Keratinocyte (primary cell): ENCODE measurements around the gene EGR4.

Source experiments
- CTCF ChIP-seq, 3 experiments: IDR thresholded peaks in 1 of 3; conservative IDR thresholded peaks in 1 of 3; optimal IDR thresholded peaks in 1 of 3; 2 replicates in 2 of 3; 3 replicates in 1 of 3; pipeline versions ENCODE3 to v1.5.1; 2011; ENCODE audit warnings: low read length in 3 of 3, mild to moderate bottlenecking in 3 of 3, moderate library complexity in 2 of 3, control low read depth in 1 of 3, inconsistent platforms in 1 of 3; ENCODE audit not compliant: insufficient read depth in 2 of 3; ENCODE audit errors: extremely low read depth in 1 of 3
- EZH2 ChIP-seq: IDR thresholded peaks from one replicate; pipeline ENCODE4 v1.6.1; 2012; ENCODE audit warnings: inconsistent platforms, mild to moderate bottlenecking, low read length, moderate library complexity

- no peak for TF ChIP-seq CTCF (optimal IDR thresholded peaks at IDR 0.05 in 1 of 3, IDR thresholded peaks at IDR 0.05 in 1 of 3, conservative IDR thresholded peaks at IDR 0.05 in 1 of 3; ENCODE audit: extremely low read depth in 1 of 3, insufficient read depth in 2 of 3, low read length in 3 of 3)
- TF ChIP-seq EZH2: no peak
These were observed 13.5 kb downstream of the EGR4 start for GRCh38 chr2:73279852-73280251.
